Ovary (tissue), 3 donors: ENCODE results near the gene LIMS3.
"Not testable (repeated sequence)": the region's sequence is repeated elsewhere in the genome, so short reads cannot be mapped to it uniquely, and the experiment has no call there.

Source experiments
- CTCF ChIP-seq, 3 donors: fragments of 450-650 bp in 2 of 3; fragments of 200-600 bp in 1 of 3; IDR thresholded peaks; one replicate each; pipeline versions ENCODE4 v1.5.1 to v1.8.0; 2016 to 2022; ENCODE audit warnings: antibody characterized with exemption in 3 of 3, mild to moderate bottlenecking in 1 of 3
- POLR2A ChIP-seq: fragments of 450-650 bp; IDR thresholded peaks from one replicate; pipeline ENCODE4 v1.6.1; 2017; ENCODE audit warnings: antibody characterized with exemption, mild to moderate bottlenecking, moderate library complexity
- donor health status: DM: no; HTN: no; CAD: no.

DNA sequence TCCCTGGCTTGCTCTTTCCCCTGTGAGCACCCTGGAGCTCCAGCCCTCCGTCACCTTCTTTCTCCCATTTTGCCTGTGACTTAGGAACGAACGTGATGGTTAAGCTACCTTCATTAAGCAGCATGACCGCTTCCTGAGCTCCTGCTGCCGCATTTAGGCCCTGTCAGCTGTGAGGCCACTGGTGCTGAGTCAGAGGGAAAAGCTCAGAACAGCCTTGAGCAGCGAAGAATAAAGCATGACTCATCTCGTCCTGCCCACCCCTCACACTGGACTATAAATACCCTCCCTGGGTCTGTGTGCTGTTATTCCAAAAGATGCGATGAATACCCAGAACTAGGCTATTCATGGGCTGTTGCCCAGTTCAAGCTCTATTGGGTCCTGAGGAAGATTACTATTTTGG, 7.3 kb downstream of the LIMS3 start:
- TF ChIP-seq CTCF (IDR thresholded peaks at IDR 0.05); POLR2A: not testable (repeated sequence)
